HepG2 (cell line): Measurements from ENCODE around the gene HDLBP. TPM values are rescaled to one million over a fixed set of nuclear protein-coding genes. Genes with fewer than 3 reads are reported as not detected.

Experiments used
- BHLHE40 ChIP-seq: IDR thresholded peaks from 2 replicates; pipeline ENCODE4 v1.6.1; 2011; ENCODE audit warnings: low read length, improper control_type of control experiment
- CHCHD3 ChIP-seq: sonication (generic); formaldehyde crosslinking; IDR thresholded peaks from 2 replicates; pipeline ENCODE4 v1.8.0; 2022; ENCODE audit warnings: mild to moderate bottlenecking, missing genetic modification reagents, moderate library complexity
- DRAP1 ChIP-seq: IDR thresholded peaks from 2 replicates; pipeline ENCODE4 v1.6.1; 2016; ENCODE audit warnings: missing genetic modification reagents, missing compliant biosample characterization
- EZH2 ChIP-seq: conservative IDR thresholded peaks from 2 replicates; pipeline ENCODE4 v1.6.1; 2012; ENCODE audit warnings: mild to moderate bottlenecking, low read depth, low read length, moderate library complexity
- HOXA7 ChIP-seq: sonication (generic); formaldehyde crosslinking; IDR thresholded peaks from 2 replicates; pipeline ENCODE4 v1.8.1; 2022; ENCODE audit warnings: mild to moderate bottlenecking, missing genetic modification reagents, moderate library complexity
- MXD1 ChIP-seq: sonication (generic); formaldehyde crosslinking; IDR thresholded peaks from 2 replicates; pipeline ENCODE4 v1.4.0; 2020; ENCODE audit warnings: mild to moderate bottlenecking, missing genetic modification reagents
- PAWR ChIP-seq: sonication (generic); formaldehyde crosslinking; IDR thresholded peaks from 2 replicates; pipeline ENCODE4 v1.4.0; 2020; ENCODE audit warnings: missing genetic modification reagents, mild to moderate bottlenecking, borderline replicate concordance
- PBX3 ChIP-seq: sonication (generic); formaldehyde crosslinking; IDR thresholded peaks from 2 replicates; pipeline ENCODE4 v1.8.1; 2023; ENCODE audit warnings: missing genetic modification reagents, inconsistent platforms, borderline replicate concordance
- PCBP2 ChIP-seq: fragments of 200-400 bp; formaldehyde crosslinking; optimal IDR thresholded peaks from 2 replicates; pipeline ENCODE3; 2018; ENCODE audit warnings: low read length, low read depth; ENCODE audit not compliant: poor library complexity, severe bottlenecking
- REXO4 ChIP-seq: sonication (generic); formaldehyde crosslinking; IDR thresholded peaks from 2 replicates; pipeline ENCODE4 v1.8.0; 2022; ENCODE audit warnings: missing genetic modification reagents, mild to moderate bottlenecking, borderline replicate concordance
- SCMH1 ChIP-seq: sonication (generic); formaldehyde crosslinking; IDR thresholded peaks from 2 replicates; pipeline ENCODE4 v1.9.0; 2021; ENCODE audit warnings: missing genetic modification reagents, mild to moderate bottlenecking, borderline replicate concordance
- SP1 ChIP-seq, 2 experiments: fragments of 450-650 bp in 1 of 2; sonication (generic) in 1 of 2; formaldehyde crosslinking in 1 of 2; IDR thresholded peaks; 2 replicates each; pipeline versions ENCODE4 v1.4.0 to v1.6.1; 2016 to 2020; ENCODE audit warnings: missing genetic modification reagents in 1 of 2
- SRF ChIP-seq: IDR thresholded peaks from 2 replicates; pipeline ENCODE4 v1.6.1; 2011; ENCODE audit warnings: mild to moderate bottlenecking, low read depth, low read length, moderate library complexity
- TGIF2 ChIP-seq: IDR thresholded peaks from 2 replicates; pipeline ENCODE4 v1.6.1; 2016; ENCODE audit warnings: control low read depth, missing compliant biosample characterization
- ZBTB21 ChIP-seq: sonication (generic); formaldehyde crosslinking; IDR thresholded peaks from 2 replicates; pipeline ENCODE4 v1.4.0; 2020; ENCODE audit warnings: missing genetic modification reagents
- ZBTB3 ChIP-seq: sonication (generic); formaldehyde crosslinking; IDR thresholded peaks from 2 replicates; pipeline ENCODE4 v1.4.0; 2020; ENCODE audit warnings: low read depth, mild to moderate bottlenecking, moderate library complexity, missing genetic modification reagents, borderline replicate concordance
- ZBTB42 ChIP-seq: sonication (generic); formaldehyde crosslinking; IDR thresholded peaks from 2 replicates; pipeline ENCODE4 v1.5.0; 2020; ENCODE audit warnings: mild to moderate bottlenecking, missing genetic modification reagents
- ZNF296 ChIP-seq: sonication (generic); formaldehyde crosslinking; conservative IDR thresholded peaks from 2 replicates; pipeline ENCODE4 v1.5.0; 2020; ENCODE audit warnings: mild to moderate bottlenecking, missing genetic modification reagents
- ZNF446 ChIP-seq: sonication (generic); formaldehyde crosslinking; IDR thresholded peaks from 2 replicates; pipeline ENCODE4 v1.5.0; 2020; ENCODE audit warnings: mild to moderate bottlenecking, missing genetic modification reagents
- ZNF652 ChIP-seq: IDR thresholded peaks from 2 replicates; pipeline ENCODE4 v1.6.1; 2016; ENCODE audit warnings: low read depth, borderline replicate concordance
- ZNF713 ChIP-seq: sonication (generic); formaldehyde crosslinking; IDR thresholded peaks from 2 replicates; pipeline ENCODE4 v1.4.0; 2020; ENCODE audit warnings: mild to moderate bottlenecking, missing genetic modification reagents
- ZNF740 ChIP-seq: sonication (generic); formaldehyde crosslinking; IDR thresholded peaks from 2 replicates; pipeline ENCODE4 v1.4.0; 2020; ENCODE audit warnings: missing genetic modification reagents
- ZNF788 ChIP-seq: sonication (generic); formaldehyde crosslinking; IDR thresholded peaks from 2 replicates; pipeline ENCODE4 v1.5.0; 2020; ENCODE audit warnings: mild to moderate bottlenecking, missing genetic modification reagents, borderline replicate concordance
- polyA plus RNA-seq, 8 experiments: library from polyadenylated mRNA; depleted of rRNA in 3 of 8; stranded (reverse) in 7 of 8; unstranded in 1 of 8; fragments of >200 nt; fragmentation: Illumina TruSeq in 4 of 8; extraction: Trizol in 4 of 8; gene quantifications; 2 replicates each; pipeline versions ENCODE4 v1.2.1 to v1.2.3, GENCODE V29; 2011 to 2016; ENCODE audit warnings: low read depth in 4 of 8, missing spikeins in 1 of 8, mixed read lengths in 1 of 8; ENCODE audit not compliant: insufficient read depth in 1 of 8
- total RNA-seq, 5 experiments: library from RNA; depleted of rRNA; stranded (reverse); fragments of >200 nt; fragmentation: Illumina TruSeq; extraction: Trizol; gene quantifications; 2 replicates each; pipeline ENCODE4 v1.2.3, GENCODE V29; 2016; ENCODE audit warnings: low read depth in 1 of 5

HDLBP gene
- total and polyA plus RNA-seq, 2 of the 13 experiments (the other 11 are each of a cell fraction or from before 2014, with no cell fraction given), result 464 to 707 TPM

DNA sequence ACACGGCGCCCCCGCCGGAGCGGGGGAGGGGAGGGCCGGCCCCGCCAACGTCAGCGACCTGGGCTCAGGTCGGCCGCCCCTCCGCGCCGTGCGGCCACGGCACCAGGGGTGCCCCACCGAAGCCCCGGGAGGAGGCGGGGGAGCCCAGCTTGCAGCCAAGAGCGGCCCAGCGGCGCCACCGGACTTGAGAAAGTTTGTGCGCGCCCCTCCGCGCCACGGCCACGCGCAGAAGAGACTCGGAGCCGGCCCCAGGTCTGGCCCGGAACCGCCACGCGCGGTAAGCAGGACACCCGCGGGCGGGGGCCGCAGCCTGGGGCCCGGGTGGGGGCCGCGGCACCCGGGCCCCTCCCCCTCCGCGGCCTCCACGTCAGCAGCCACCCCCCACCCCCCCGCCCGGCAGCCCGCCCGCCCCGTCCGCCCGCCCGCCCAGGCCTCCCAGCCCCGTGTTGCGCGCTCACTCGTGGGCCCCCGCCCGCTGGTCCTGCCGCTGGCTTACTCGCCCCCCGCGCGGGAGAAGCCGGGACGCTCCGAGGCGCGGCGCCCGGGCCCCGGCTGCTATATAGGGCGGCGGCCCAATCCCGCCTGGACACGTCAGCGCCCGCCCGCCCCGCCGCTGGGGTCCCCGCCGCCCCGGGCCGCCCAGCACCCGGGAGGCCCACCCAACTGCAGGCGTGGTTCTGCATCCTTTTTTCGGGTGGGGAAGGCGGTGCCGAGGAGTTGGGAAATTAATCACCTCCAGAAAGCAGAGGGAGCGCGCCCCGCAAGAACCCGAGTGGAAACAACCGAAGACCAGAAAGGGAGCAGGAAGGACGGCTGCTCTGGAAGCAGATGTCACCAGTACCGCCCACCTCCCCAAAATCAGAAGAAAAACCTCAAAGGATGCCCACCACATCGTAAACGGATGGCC is 42.9 kb downstream of the HDLBP start (continued):
- TF ChIP-seq ZBTB21 (CRISPR knock-in tag) (no peak), MXD1 (CRISPR knock-in tag) (no peak), CHCHD3 (CRISPR knock-in tag) (no peak), ZNF296 (no peak), BHLHE40 (no peak), PCBP2 (no peak), ZNF652 (CRISPR knock-in tag) (no peak), DRAP1 (CRISPR knock-in tag) (peak; percentile 88; the same call in 1 of the 2 replicates), ZNF740 (CRISPR knock-in tag) (peak; percentile 21; the same call in 1 of the 2 replicates), SCMH1 (CRISPR knock-in tag) (no peak), ZNF713 (no peak), HOXA7 (CRISPR knock-in tag) (no peak), PBX3 (no peak), ZBTB42 (no peak), SP1 (IDR thresholded peaks at IDR 0.05) (no peak), SP1 (CRISPR knock-in tag; IDR thresholded peaks at IDR 0.05) (no peak), REXO4 (CRISPR knock-in tag) (no peak), EZH2 (no peak), PAWR (CRISPR knock-in tag) (no peak), ZNF788 (CRISPR knock-in tag) (no peak), SRF (no peak), TGIF2 (CRISPR knock-in tag) (no peak), ZNF446 (peak; percentile 14; the same call in 1 of the 2 replicates), ZBTB3 (no peak)
